Choroid plexus epithelial cell (primary cell): Measurements from ENCODE around the gene UNC13D.

Experiments used
- DNase-seq: peaks from one replicate; pipeline ENCODE4 v3.0.0-alpha.2; 2010; ENCODE audit warnings: low read depth
- H3K4me3 ChIP-seq: 2 replicates; pipeline ENCODE4 v1.5.1; 2011; ENCODE audit warnings: low read depth, mild to moderate bottlenecking, control low read depth, low read length, moderate library complexity
- TF ChIP-seq, protein P1 (sequence below): conservative IDR thresholded peaks from 2 replicates; pipeline ENCODE4 v1.5.1; 2011; ENCODE audit warnings: low read depth, mild to moderate bottlenecking, control low read depth, inconsistent platforms, low read length, moderate library complexity

UNC13D gene

DNA sequence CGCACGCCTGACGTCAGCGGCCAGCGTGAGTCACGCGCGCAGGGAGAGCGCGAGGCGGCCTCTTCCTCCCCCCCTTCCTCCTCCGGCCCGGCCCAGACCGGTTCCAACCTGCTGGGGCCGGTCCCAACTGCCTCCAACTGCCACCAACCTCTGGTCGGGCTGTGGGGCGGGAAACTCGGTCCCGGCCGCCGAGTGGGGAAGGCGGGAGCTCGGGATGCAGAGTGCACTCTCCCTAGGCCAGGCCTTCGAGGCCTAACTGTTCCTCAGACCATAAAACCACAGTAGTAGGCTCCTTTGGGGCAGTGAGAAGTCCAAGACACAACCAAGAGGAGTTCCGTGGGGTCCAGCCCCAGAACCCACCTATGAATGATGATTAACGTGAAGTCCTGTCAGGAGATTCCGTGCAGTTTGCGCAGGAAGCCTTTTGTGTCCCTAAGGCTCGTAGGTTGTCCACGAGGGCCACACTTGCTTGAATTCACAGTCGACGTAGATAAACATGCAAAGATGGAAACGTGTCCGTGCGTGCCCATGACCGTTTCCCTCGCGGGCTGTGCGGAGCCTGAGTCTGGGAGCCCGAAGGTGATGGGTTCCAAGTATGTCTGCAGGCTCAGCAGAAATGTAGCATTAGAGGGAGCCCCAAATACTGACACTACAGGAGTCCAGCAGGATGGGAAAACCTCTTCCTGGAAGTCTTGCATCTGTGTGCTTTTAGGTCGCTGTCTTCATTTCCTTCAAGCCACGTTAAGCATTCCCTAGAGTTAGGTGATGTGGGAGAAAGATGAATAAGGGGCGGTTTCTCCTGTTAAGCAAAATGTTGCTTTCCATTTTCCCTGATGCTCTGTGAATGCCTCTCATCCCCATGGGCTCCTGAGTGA lies 59.0 kb downstream of the UNC13D start:
- H3K4me3 ChIP-seq, result peak overlapping the region; percentile 77
- peak; percentile 95 for DNase-seq
- TF ChIP-seq, protein P1, sequence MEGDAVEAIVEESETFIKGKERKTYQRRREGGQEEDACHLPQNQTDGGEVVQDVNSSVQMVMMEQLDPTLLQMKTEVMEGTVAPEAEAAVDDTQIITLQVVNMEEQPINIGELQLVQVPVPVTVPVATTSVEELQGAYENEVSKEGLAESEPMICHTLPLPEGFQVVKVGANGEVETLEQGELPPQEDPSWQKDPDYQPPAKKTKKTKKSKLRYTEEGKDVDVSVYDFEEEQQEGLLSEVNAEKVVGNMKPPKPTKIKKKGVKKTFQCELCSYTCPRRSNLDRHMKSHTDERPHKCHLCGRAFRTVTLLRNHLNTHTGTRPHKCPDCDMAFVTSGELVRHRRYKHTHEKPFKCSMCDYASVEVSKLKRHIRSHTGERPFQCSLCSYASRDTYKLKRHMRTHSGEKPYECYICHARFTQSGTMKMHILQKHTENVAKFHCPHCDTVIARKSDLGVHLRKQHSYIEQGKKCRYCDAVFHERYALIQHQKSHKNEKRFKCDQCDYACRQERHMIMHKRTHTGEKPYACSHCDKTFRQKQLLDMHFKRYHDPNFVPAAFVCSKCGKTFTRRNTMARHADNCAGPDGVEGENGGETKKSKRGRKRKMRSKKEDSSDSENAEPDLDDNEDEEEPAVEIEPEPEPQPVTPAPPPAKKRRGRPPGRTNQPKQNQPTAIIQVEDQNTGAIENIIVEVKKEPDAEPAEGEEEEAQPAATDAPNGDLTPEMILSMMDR, result no peak

GRCh38 chr17:75784473-75785015 lies 59.7 kb downstream of the UNC13D start, which contains the start of gene UNK:
Gene UNK, plus strand, starts transcription at chr17:75784806. Its CDS starts 75 bp downstream, at chr17:75784881.
- peak; percentile 100 for DNase-seq
- H3K4me3 ChIP-seq, result peak within 1 kb of the TSS; percentile 77
- TF ChIP-seq, protein P1, result no peak

DNA sequence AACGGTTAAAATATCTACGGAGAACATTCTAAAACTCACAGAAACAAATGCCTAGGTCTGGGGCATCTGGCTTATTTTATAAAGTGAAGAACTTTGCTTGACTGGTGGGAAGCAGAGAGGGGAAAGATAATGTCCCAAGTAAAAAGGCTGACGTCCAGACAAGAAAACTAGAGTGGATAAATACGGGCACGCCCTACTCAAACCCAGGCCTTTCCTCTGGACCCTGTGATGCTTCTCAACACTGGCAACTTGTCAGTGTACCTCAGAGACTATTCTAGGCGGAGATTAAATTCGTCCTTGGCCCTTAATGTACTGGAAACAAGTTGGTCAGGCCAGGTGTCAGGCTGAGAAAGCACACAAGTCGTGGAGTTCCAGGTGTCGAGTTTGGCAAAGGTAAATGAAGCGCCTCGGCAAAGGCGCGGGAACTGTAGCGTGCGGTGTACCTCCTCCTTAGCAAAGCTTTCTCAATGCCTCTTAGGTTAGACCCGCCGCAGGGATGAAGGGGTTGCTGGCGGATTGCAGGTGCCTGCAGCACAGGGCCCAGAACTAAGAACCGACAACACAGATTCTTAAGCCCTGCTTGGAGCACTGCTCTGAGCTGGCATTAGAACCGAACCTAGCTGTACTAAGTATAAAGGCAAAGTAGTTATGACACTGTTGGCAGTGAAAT lies 60.3 kb downstream of the UNC13D start:
- TF ChIP-seq, protein P1, result no peak
- peak overlapping the region; percentile 50 for H3K4me3 ChIP-seq
- no peak for DNase-seq

- peak overlapping the region; percentile 26 for H3K4me3 ChIP-seq
- TF ChIP-seq, protein P1, result peak; percentile 69
- DNase-seq, result peak; percentile 79
Observed at GRCh38 chr17:75783069-75783783, 61.0 kb downstream of the UNC13D start.

GRCh38 chr17:75779987-75780889 lies 64.0 kb downstream of the UNC13D start:
- DNase-seq, result no peak
- TF ChIP-seq, protein P1, result no peak
- H3K4me3 ChIP-seq, result no peak overlapping the region
